SJCRH30 (cell line): ENCODE results near the gene EDDM3A. TPM values are rescaled to one million over a fixed set of nuclear protein-coding genes. Genes with fewer than 3 reads are reported as not detected.

Experiments used
- DNase-seq, 2 experiments: peaks; one replicate each; pipeline ENCODE4 v3.0.0-alpha.2; 2015 to 2020
- H3K27ac ChIP-seq: fragments of 250-450 bp; sonication (Bioruptor Pico); 2 replicates; pipeline ENCODE4 v1.5.1; 2020; ENCODE audit warnings: mild to moderate bottlenecking, moderate library complexity
- H3K27me3 ChIP-seq: fragments of 250-450 bp; sonication (Bioruptor Pico); 2 replicates; pipeline ENCODE4 v1.5.1; 2020; ENCODE audit warnings: mild to moderate bottlenecking, moderate library complexity
- H3K36me3 ChIP-seq: fragments of 250-450 bp; sonication (Bioruptor Pico); 2 replicates; pipeline ENCODE4 v1.5.1; 2020; ENCODE audit warnings: mild to moderate bottlenecking, moderate library complexity
- H3K4me1 ChIP-seq: fragments of 250-450 bp; sonication (Bioruptor Pico); 2 replicates; pipeline ENCODE4 v1.5.1; 2020; ENCODE audit warnings: mild to moderate bottlenecking, moderate library complexity
- H3K4me3 ChIP-seq: fragments of 250-450 bp; sonication (Bioruptor Pico); 2 replicates; pipeline ENCODE4 v1.5.1; 2020; ENCODE audit warnings: mild to moderate bottlenecking, moderate library complexity
- H3K9me3 ChIP-seq: fragments of 250-450 bp; sonication (Bioruptor Pico); replicated peaks from 2 replicates; pipeline ENCODE4 v1.5.1; 2020; ENCODE audit warnings: mild to moderate bottlenecking, moderate library complexity
- total RNA-seq: library from RNA; depleted of rRNA; stranded (reverse); fragments of >200 nt; shearing (Covaris generic); gene quantifications from 2 replicates; pipeline ENCODE4 v1.2.3, GENCODE V29; 2014; rRNA removed

Gene EDDM3A
- total RNA-seq, 1 experiment from 2014 or later, result not detected

- no peak overlapping the region for H3K27ac ChIP-seq
- DNase-seq, result no peak
- H3K4me3 ChIP-seq, result no peak overlapping the region
- H3K9me3 ChIP-seq, result no peaks in the 10 kb centered on the region
- no peaks in the 10 kb centered on the region for H3K36me3 ChIP-seq
- 0 out of 2 replicates have a peak, but pooled peaks cover 3% of the 10 kb centered on the region for H3K27me3 ChIP-seq
- H3K4me1 ChIP-seq, result no peaks in the 10 kb centered on the region
Observed at GRCh38 chr14:20790464-20791116, 44.9 kb downstream of the EDDM3A start.

DNA sequence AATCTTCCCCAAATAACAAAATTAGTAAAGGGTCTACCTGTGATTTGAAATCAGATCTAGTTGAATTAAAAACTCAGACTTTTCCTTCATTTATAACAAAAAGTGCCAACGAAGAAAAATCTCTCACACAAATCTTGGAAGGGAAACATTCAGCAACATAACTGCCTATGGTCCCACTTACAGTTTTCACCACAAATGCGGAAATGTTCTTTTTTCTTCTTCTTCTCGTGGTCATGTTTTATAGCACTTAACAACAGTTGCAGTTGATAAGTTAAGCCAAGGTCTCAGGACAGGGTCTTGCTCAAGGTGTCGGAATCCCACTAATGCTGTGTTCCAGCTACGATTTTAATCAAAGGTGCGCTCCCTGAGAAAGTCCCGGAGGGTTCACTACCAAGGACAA is 45.5 kb downstream of the EDDM3A start:
- Histone ChIP-seq H3K27me3 (0 out of 2 replicates have a peak, but pooled peaks cover 3% of the 10 kb centered on the region), H3K4me1 (no peaks in the 10 kb centered on the region), H3K27ac (no peak overlapping the region), H3K9me3 (no peaks in the 10 kb centered on the region), H3K4me3 (no peak overlapping the region), H3K36me3 (no peaks in the 10 kb centered on the region)
- DNase-seq, result no peak

DNA sequence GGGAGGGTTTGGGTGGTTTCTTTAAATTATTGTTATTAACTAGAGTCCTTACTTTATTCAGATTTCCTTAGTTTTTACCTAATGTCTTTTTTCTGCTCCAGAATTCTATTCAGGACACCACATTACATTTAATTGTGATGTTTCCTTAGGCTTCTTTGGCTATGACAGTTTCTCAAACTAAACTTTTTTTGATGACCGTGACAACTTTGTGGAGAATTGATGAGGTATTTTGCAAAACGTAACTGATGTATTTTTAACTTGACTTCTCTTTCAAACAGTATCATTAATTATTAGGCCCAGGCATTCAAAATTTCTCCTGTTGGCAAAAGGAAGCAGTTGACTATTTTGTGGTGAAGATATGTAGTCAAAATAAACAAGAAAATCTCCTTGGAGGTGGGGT is 45.9 kb downstream of the EDDM3A start:
- H3K9me3 ChIP-seq, result no peaks in the 10 kb centered on the region
- no peak for DNase-seq
- no peaks in the 10 kb centered on the region for H3K4me1 ChIP-seq
- H3K36me3 ChIP-seq, result no peaks in the 10 kb centered on the region
- no peak overlapping the region for H3K27ac ChIP-seq
- H3K27me3 ChIP-seq, result 0 out of 2 replicates have a peak, but pooled peaks cover 3% of the 10 kb centered on the region
- H3K4me3 ChIP-seq, result no peak overlapping the region

DNA sequence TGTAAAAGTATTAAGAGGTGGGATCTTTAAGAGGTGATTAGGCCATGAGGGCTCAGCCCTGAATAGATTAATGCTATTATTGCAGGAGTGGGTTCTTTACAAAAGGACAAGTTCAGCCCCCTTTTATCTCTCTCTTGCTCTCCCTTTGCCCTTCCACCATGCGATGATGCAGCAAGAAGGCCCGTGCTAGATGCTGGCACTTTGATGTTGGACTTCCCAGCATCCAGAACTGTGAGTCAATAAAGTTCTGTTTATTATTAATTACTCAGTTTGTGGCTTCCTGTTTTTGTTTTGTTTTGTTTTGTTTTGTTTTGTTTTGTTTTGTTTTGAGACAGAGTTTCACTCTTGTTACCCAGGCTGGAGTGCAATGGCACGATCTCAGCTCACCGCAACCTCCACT is 46.9 kb downstream of the EDDM3A start:
- Histone ChIP-seq H3K4me3 (no peak overlapping the region), H3K36me3 (no peaks in the 10 kb centered on the region), H3K4me1 (no peaks in the 10 kb centered on the region), H3K27ac (no peak overlapping the region), H3K27me3 (0 out of 2 replicates have a peak, but pooled peaks cover 3% of the 10 kb centered on the region), H3K9me3 (no peaks in the 10 kb centered on the region)
- no peak for DNase-seq

- Histone ChIP-seq H3K4me3 (no peak overlapping the region), H3K27me3 (peaks cover 6% of the 10 kb centered on the region; the same call in 1 of the 2 replicates), H3K4me1 (no peaks in the 10 kb centered on the region), H3K36me3 (no peaks in the 10 kb centered on the region), H3K27ac (no peak overlapping the region), H3K9me3 (no peaks in the 10 kb centered on the region)
- no peak for DNase-seq
Observed at GRCh38 chr14:20794644-20795369, 49.1 kb downstream of the EDDM3A start.

DNA sequence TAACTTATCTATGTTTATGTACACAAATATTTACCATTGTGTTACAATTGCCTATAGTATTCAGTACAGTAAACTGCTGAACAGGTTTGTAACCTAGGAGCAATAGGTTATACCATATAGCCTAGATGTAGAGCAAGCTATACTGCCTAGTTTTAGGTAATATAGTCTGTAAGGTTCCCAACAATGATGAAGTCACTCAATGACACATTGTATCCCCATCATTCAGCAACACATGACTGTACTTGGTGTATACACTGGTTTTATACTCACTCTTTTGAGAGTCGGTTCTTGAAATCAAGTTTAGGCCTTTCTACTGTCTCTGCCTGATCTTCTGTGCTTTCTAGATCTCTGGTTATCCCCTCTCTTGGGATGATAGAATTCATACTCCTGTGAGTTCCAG is 51.5 kb downstream of the EDDM3A start:
- no peaks in the 10 kb centered on the region for H3K9me3 ChIP-seq
- no peak overlapping the region for H3K27ac ChIP-seq
- peaks cover 7% of the 10 kb centered on the region; the same call in 1 of the 2 replicates for H3K27me3 ChIP-seq
- no peaks in the 10 kb centered on the region for H3K4me1 ChIP-seq
- H3K4me3 ChIP-seq, result no peak overlapping the region
- no peaks in the 10 kb centered on the region for H3K36me3 ChIP-seq
- DNase-seq, result no peak

Other genes starting within 250 kb of the EDDM3A start
- gene RNASE10, start 240.3 kb upstream of the EDDM3A start, total RNA-seq, result not detected in 2 replicates
- not detected in 2 replicates for gene RNASE9, start 184.8 kb upstream of the EDDM3A start, total RNA-seq
- gene RNASE11, start 157.9 kb upstream of the EDDM3A start, total RNA-seq, result not detected in 2 replicates
- not detected in 2 replicates for gene RNASE12, start 154.5 kb upstream of the EDDM3A start, total RNA-seq
- gene OR6S1, start 104.2 kb upstream of the EDDM3A start, total RNA-seq, result not detected in 2 replicates
- 0.69 and 0.71 TPM in 2 replicates for gene RNASE4, start 61.3 kb upstream of the EDDM3A start, total RNA-seq
- gene ANG, start 57.1 kb upstream of the EDDM3A start, total RNA-seq, result 0.49 and 0.79 TPM in 2 replicates
- not detected in 2 replicates for gene EDDM3B, start 22.5 kb downstream of the EDDM3A start, total RNA-seq
- gene RNASE6, start 35.4 kb downstream of the EDDM3A start, total RNA-seq, result not detected in 2 replicates
- not detected in 2 replicates for gene RNASE1, start 57.0 kb downstream of the EDDM3A start, total RNA-seq
- gene RNASE3, start 145.5 kb downstream of the EDDM3A start, total RNA-seq, result not detected in 2 replicates
- gene RNASE2, start 209.6 kb downstream of the EDDM3A start, total RNA-seq, result not detected in 2 replicates
- 49.6 and 70.4 TPM in 2 replicates for gene METTL17, start 244.1 kb downstream of the EDDM3A start, total RNA-seq